ENCODE results near the gene CIBAR2.
"Not testable (repeated sequence)": the region's sequence is repeated elsewhere in the genome, so short reads cannot be mapped to it uniquely, and the experiment has no call there.

Gene CIBAR2

DNA sequence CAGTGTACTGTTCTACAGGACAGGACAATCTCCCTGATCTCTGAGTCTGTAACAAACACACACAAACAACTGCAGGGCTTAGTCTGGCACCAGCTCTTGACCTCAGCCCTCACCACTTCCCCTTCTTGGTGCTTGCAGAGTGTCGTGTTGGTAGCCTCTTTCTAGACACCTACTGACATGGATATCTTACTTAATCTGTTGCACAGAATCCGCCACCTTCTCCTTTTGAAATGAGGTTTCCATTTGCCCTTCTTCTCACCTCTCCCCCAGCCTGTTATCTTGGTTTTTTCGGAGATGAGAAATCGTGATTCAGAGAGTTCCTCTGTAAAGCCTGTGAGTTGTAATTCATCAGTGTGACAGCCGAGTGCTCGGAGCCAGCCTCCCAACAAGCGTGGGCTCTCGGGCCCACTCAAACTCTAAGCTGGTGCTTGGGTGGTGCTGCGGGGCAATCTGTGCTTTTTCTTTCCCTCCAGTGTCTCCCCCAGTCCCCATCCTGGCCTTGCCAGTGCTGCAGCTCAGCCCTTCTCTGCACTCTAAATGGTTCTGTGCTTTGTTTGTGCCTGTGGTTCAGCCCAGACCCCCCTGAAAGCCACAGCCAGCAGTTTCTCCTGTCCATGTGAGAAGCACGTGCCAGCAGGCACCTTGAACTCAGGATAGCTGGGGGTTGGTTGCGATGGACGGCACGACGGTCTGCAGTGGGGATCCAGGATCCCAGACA, 56.6 kb downstream of the CIBAR2 start:
- Histone ChIP-seq H3K4me3 (ENCODE audit: low read depth, low read length) (no peak overlapping the region), H3K27me3 (ENCODE audit: control insufficient read depth, insufficient read depth, low read length) (0 out of 2 replicates have a peak, but pooled peaks cover 3% of the 10 kb centered on the region), H3K9me3 (ENCODE audit: control insufficient read depth, insufficient read depth, low read length) (no peaks in the 10 kb centered on the region), H3K36me3 (ENCODE audit: control insufficient read depth, insufficient read depth, low read length) (no peaks in the 10 kb centered on the region), H3K27ac (ENCODE audit: low read depth, low read length) (no peak overlapping the region), H3K4me1 (ENCODE audit: control insufficient read depth, insufficient read depth, low read length) (peaks cover 8% of the 10 kb centered on the region; the same call in 1 of the 2 replicates), H3K9ac (ENCODE audit: low read depth, low read length) (no peak overlapping the region)

GRCh38 chr16:85054948-85055492, 57.3 kb downstream of the CIBAR2 start:
- Histone ChIP-seq H3K27ac (ENCODE audit: low read depth, low read length) (no peak overlapping the region), H3K36me3 (ENCODE audit: control insufficient read depth, insufficient read depth, low read length) (no peaks in the 10 kb centered on the region), H3K9me3 (ENCODE audit: control insufficient read depth, insufficient read depth, low read length) (no peaks in the 10 kb centered on the region), H3K4me3 (ENCODE audit: low read depth, low read length) (no peak overlapping the region), H3K9ac (ENCODE audit: low read depth, low read length) (no peak overlapping the region), H3K4me1 (ENCODE audit: control insufficient read depth, insufficient read depth, low read length) (peaks cover 8% of the 10 kb centered on the region; the same call in 1 of the 2 replicates), H3K27me3 (ENCODE audit: control insufficient read depth, insufficient read depth, low read length) (0 out of 2 replicates have a peak, but pooled peaks cover 3% of the 10 kb centered on the region)

- H3K27me3 ChIP-seq (ENCODE audit: control insufficient read depth, insufficient read depth, low read length); H3K4me1 ChIP-seq (ENCODE audit: control insufficient read depth, insufficient read depth, low read length); H3K4me3 ChIP-seq (ENCODE audit: low read depth, low read length); H3K36me3 ChIP-seq (ENCODE audit: control insufficient read depth, insufficient read depth, low read length); H3K27ac ChIP-seq (ENCODE audit: low read depth, low read length); H3K9ac ChIP-seq (ENCODE audit: low read depth, low read length); H3K9me3 ChIP-seq (ENCODE audit: control insufficient read depth, insufficient read depth, low read length): not testable (repeated sequence)
These were observed 58.0 kb downstream of the CIBAR2 start for GRCh38 chr16:85054321-85054720.

- peaks cover 8% of the 10 kb centered on the region; the same call in 1 of the 2 replicates for H3K4me1 ChIP-seq (ENCODE audit: control insufficient read depth, insufficient read depth, low read length)
- 0 out of 2 replicates have a peak, but pooled peaks cover 3% of the 10 kb centered on the region for H3K27me3 ChIP-seq (ENCODE audit: control insufficient read depth, insufficient read depth, low read length)
These were observed 59.7 kb downstream of the CIBAR2 start for GRCh38 chr16:85052536-85052935.

GRCh38 chr16:85051683-85052082, 60.6 kb downstream of the CIBAR2 start:
- Histone ChIP-seq H3K27ac (ENCODE audit: low read depth, low read length) (no peak overlapping the region), H3K4me1 (ENCODE audit: control insufficient read depth, insufficient read depth, low read length) (peaks cover 8% of the 10 kb centered on the region; the same call in 1 of the 2 replicates), H3K9ac (ENCODE audit: low read depth, low read length) (no peak overlapping the region), H3K36me3 (ENCODE audit: control insufficient read depth, insufficient read depth, low read length) (no peaks in the 10 kb centered on the region), H3K27me3 (ENCODE audit: control insufficient read depth, insufficient read depth, low read length) (0 out of 2 replicates have a peak, but pooled peaks cover 3% of the 10 kb centered on the region), H3K9me3 (ENCODE audit: control insufficient read depth, insufficient read depth, low read length) (no peaks in the 10 kb centered on the region), H3K4me3 (ENCODE audit: low read depth, low read length) (no peak overlapping the region)

More at GRCh38 chr16:85052536-85052935, 59.7 kb downstream of the CIBAR2 start:
- Histone ChIP-seq H3K9ac (ENCODE audit: low read depth, low read length) (no peak overlapping the region), H3K9me3 (ENCODE audit: control insufficient read depth, insufficient read depth, low read length) (no peaks in the 10 kb centered on the region), H3K36me3 (ENCODE audit: control insufficient read depth, insufficient read depth, low read length) (no peaks in the 10 kb centered on the region), H3K4me3 (ENCODE audit: low read depth, low read length) (no peak overlapping the region), H3K27ac (ENCODE audit: low read depth, low read length) (no peak overlapping the region)

- Histone ChIP-seq H3K9ac (ENCODE audit: low read depth, low read length) (no peak overlapping the region), H3K27ac (ENCODE audit: low read depth, low read length) (no peak overlapping the region), H3K4me3 (ENCODE audit: low read depth, low read length) (no peak overlapping the region), H3K4me1 (ENCODE audit: control insufficient read depth, insufficient read depth, low read length) (peaks cover 4% of the 10 kb centered on the region; the same call in 1 of the 2 replicates), H3K27me3 (ENCODE audit: control insufficient read depth, insufficient read depth, low read length) (no peaks in the 10 kb centered on the region), H3K36me3 (ENCODE audit: control insufficient read depth, insufficient read depth, low read length) (no peaks in the 10 kb centered on the region), H3K9me3 (ENCODE audit: control insufficient read depth, insufficient read depth, low read length) (no peaks in the 10 kb centered on the region)
These were observed 61.1 kb downstream of the CIBAR2 start for GRCh38 chr16:85051067-85051581.

DNA sequence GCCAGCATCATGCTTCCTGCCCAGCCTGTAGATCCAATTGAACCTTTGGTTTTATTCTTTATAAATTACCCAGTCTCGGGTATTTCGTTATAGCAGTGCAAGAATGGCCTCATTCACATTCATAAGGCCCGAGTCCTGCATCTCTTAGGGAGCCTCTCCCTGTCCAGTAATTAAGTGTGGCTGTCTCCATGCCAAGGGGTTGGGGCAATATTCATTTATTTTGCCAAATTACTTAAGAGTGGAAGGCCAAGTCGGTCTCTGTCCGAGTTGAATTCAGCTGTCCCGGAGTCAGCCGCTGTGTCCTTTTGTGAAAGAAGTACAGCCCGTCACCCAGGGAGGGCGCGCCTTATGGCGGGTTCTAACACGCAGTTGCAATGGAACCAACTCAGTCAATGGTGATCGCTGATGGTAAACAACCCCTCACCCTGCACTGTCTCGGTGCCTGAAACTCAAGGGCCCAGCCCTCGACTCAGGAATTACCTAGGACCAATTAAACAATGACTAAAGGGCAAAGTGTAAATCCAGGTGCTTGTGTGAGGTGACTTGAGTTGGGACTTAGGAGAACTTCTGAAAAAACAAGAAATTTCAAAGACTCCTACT, 62.5 kb downstream of the CIBAR2 start:
- Histone ChIP-seq H3K4me3 (ENCODE audit: low read depth, low read length) (no peak overlapping the region), H3K4me1 (ENCODE audit: control insufficient read depth, insufficient read depth, low read length) (no peaks in the 10 kb centered on the region), H3K9me3 (ENCODE audit: control insufficient read depth, insufficient read depth, low read length) (no peaks in the 10 kb centered on the region), H3K9ac (ENCODE audit: low read depth, low read length) (no peak overlapping the region), H3K27ac (ENCODE audit: low read depth, low read length) (no peak overlapping the region), H3K27me3 (ENCODE audit: control insufficient read depth, insufficient read depth, low read length) (no peaks in the 10 kb centered on the region), H3K36me3 (ENCODE audit: control insufficient read depth, insufficient read depth, low read length) (no peaks in the 10 kb centered on the region)

GRCh38 chr16:85048921-85049562, 63.2 kb downstream of the CIBAR2 start:
- no peak overlapping the region for H3K9ac ChIP-seq (ENCODE audit: low read depth, low read length)
- no peaks in the 10 kb centered on the region for H3K27me3 ChIP-seq (ENCODE audit: control insufficient read depth, insufficient read depth, low read length)
- H3K9me3 ChIP-seq (ENCODE audit: control insufficient read depth, insufficient read depth, low read length) = no peaks in the 10 kb centered on the region
- no peak overlapping the region for H3K4me3 ChIP-seq (ENCODE audit: low read depth, low read length)
- H3K27ac ChIP-seq (ENCODE audit: low read depth, low read length) = no peak overlapping the region
- H3K36me3 ChIP-seq (ENCODE audit: control insufficient read depth, insufficient read depth, low read length) = no peaks in the 10 kb centered on the region
- H3K4me1 ChIP-seq (ENCODE audit: control insufficient read depth, insufficient read depth, low read length) = no peaks in the 10 kb centered on the region

Measured in HUES48 (cell line).